KBM-7 (cell line): Measurements from ENCODE around the gene STOML2.

Source experiments
- DNase-seq: peaks from one replicate; pipeline ENCODE4 v3.0.0-alpha.2; 2015
- in situ Hi-C: fragments of 300-500 bp; cut with MboI; formaldehyde crosslinking; loops from 2 replicates; pipeline ENCODE4 v1.14.3; 2020; ENCODE audit warnings: low sequenced_read_pairs, low pct_unique_long_range_greater_than_20kb, mixed read lengths

STOML2 gene

GRCh38 chr9:35051069-35051967 is 51.6 kb downstream of the STOML2 start:
- peak; percentile 80 for DNase-seq

More at GRCh38 chr9:35051069-35051967, 51.6 kb downstream of the STOML2 start:
- in situ Hi-C loops = no loop called here
